ENCODE results near the gene REC114.

DNA sequence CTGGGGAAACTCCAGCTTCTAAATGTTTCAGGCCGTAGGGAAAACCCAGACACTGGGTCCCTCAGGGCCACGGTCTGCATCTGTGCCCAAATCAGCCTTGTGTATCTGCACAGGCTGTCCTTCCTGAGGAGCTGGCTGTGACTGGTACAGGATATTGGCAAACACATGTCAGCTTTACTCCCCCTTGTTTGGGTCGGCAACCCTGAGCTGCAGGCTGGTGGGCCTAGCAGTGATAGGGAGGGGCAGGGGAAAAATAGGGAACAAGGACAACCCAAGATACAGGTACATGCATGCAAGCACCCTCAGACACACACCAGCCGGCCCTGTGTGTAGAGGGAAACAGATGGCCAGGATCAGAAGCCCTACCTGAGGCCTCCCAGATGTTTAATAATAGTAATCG lies 45.5 kb upstream of the REC114 start:
- TF ChIP-seq CTCF (IDR thresholded peaks at IDR 0.05) (no peak), EZH2 (IDR thresholded peaks at IDR 0.05; ENCODE audit: borderline replicate concordance, insufficient read depth, low read depth, low read length, poor library complexity, severe bottlenecking) (no peak)
